GM23338 (cell line): ENCODE results near the gene PPFIBP2. TPM values are rescaled to one million over a fixed set of nuclear protein-coding genes. Genes with fewer than 3 reads are reported as not detected.

Experiments used
- ATAC-seq: fragments of 200-7000 bp; cut with Tn5 transposase; 3 replicates; pipeline ENCODE4 v1.9.1; 2020
- DNase-seq: peaks from one replicate; pipeline ENCODE4 v3.0.0-alpha.2; 2015; ENCODE audit warnings: low spot score
- H2AFZ ChIP-seq: fragments of 200-600 bp; sonication (generic); 2 replicates; pipeline ENCODE4 v1.8.0; 2016; ENCODE audit warnings: antibody characterized with exemption, mild to moderate bottlenecking, moderate library complexity
- H3F3A ChIP-seq: fragments of 200-600 bp; sonication (generic); replicated peaks from 2 replicates; pipeline ENCODE4 v1.8.0; 2017; ENCODE audit warnings: antibody characterized with exemption, mixed run types, low read depth
- H3K27ac ChIP-seq: fragments of 200-600 bp; sonication (generic); 2 replicates; pipeline ENCODE4 v1.6.1; 2016; ENCODE audit warnings: low read depth
- H3K27me3 ChIP-seq: fragments of 200-600 bp; sonication (generic); 2 replicates; pipeline ENCODE4 v1.8.0; 2016; ENCODE audit warnings: mild to moderate bottlenecking, mixed run types, moderate library complexity; ENCODE audit not compliant: insufficient read depth
- H3K36me3 ChIP-seq: fragments of 200-600 bp; sonication (generic); 2 replicates; pipeline ENCODE4 v1.8.0; 2016; ENCODE audit warnings: mild to moderate bottlenecking; ENCODE audit not compliant: insufficient read depth
- H3K4me1 ChIP-seq: fragments of 200-600 bp; sonication (generic); 2 replicates; pipeline ENCODE4 v1.8.0; 2016; ENCODE audit warnings: mild to moderate bottlenecking, moderate library complexity; ENCODE audit not compliant: insufficient read depth
- H3K4me2 ChIP-seq: fragments of 200-600 bp; sonication (generic); 2 replicates; pipeline ENCODE4 v1.7.1; 2017; ENCODE audit warnings: mixed run types
- H3K4me3 ChIP-seq: fragments of 200-600 bp; sonication (generic); 2 replicates; pipeline ENCODE4 v1.6.1; 2016; ENCODE audit warnings: mixed run types
- H3K79me2 ChIP-seq: fragments of 200-600 bp; sonication (generic); replicated peaks from 2 replicates; pipeline ENCODE4 v1.8.0; 2017; ENCODE audit warnings: mild to moderate bottlenecking; ENCODE audit not compliant: insufficient read depth
- H3K9me2 ChIP-seq: fragments of 200-600 bp; sonication (generic); 2 replicates; pipeline ENCODE4 v1.8.0; 2017; ENCODE audit not compliant: insufficient read depth
- H4K20me1 ChIP-seq: fragments of 200-600 bp; sonication (generic); replicated peaks from 2 replicates; pipeline ENCODE4 v1.8.0; 2017; ENCODE audit warnings: mild to moderate bottlenecking; ENCODE audit not compliant: insufficient read depth
- H3K27ac Mint-ChIP-seq: 2 replicates; pipeline ENCODE4 v1.8.0; 2020; ENCODE audit warnings: inconsistent platforms, mild to moderate bottlenecking, moderate library complexity, mixed read lengths
- H3K27me3 Mint-ChIP-seq: 3 replicates; pipeline ENCODE4 v1.8.0; 2022; ENCODE audit warnings: low read depth, mild to moderate bottlenecking, moderate library complexity, mixed read lengths, inconsistent platforms; ENCODE audit not compliant: insufficient read depth, poor library complexity
- H3K36me3 Mint-ChIP-seq: 3 replicates; pipeline ENCODE4 v1.8.0; 2021; ENCODE audit warnings: low read depth, mild to moderate bottlenecking, inconsistent platforms, moderate library complexity, mixed read lengths
- H3K4me1 Mint-ChIP-seq: 3 replicates; pipeline ENCODE4 v1.8.0; 2020; ENCODE audit warnings: mild to moderate bottlenecking, inconsistent platforms, mixed read lengths
- H3K4me3 Mint-ChIP-seq: 3 replicates; pipeline ENCODE4 v1.8.0; 2021; ENCODE audit warnings: moderate library complexity, mild to moderate bottlenecking, inconsistent platforms, mixed read lengths
- H3K9me3 Mint-ChIP-seq: 3 replicates; pipeline ENCODE4 v1.8.0; 2020; ENCODE audit warnings: moderate library complexity, mild to moderate bottlenecking, inconsistent platforms, mixed read lengths
- EZH2phosphoT487 ChIP-seq: fragments of 200-600 bp; sonication (generic); IDR thresholded peaks from one replicate; pipeline ENCODE4 v1.8.1; 2018; ENCODE audit warnings: antibody characterized with exemption; ENCODE audit not compliant: unreplicated experiment
- NANOG ChIP-seq: IDR thresholded peaks from 2 replicates; pipeline ENCODE4 v1.6.1; 2016; ENCODE audit warnings: antibody characterized with exemption, borderline replicate concordance
- STAT1 ChIP-seq: IDR thresholded peaks from one replicate; pipeline ENCODE4 v1.6.1; 2016; ENCODE audit warnings: antibody characterized with exemption; ENCODE audit not compliant: unreplicated experiment
- ZNF114 ChIP-seq: fragments of 250-450 bp; sonication (Bioruptor Pico); IDR thresholded peaks from 2 replicates; pipeline ENCODE4 v1.5.0; 2020; ENCODE audit warnings: mild to moderate bottlenecking, moderate library complexity
- ZNF331 ChIP-seq: fragments of 250-450 bp; sonication (Bioruptor Pico); IDR thresholded peaks from 2 replicates; pipeline ENCODE4 v1.5.0; 2020; ENCODE audit warnings: low read depth, mild to moderate bottlenecking, moderate library complexity
- polyA plus RNA-seq: library from polyadenylated mRNA; unstranded; fragments of >200 nt; fragmentation: Nextera tagmentation; extraction: Ambion mirVana; gene quantifications from 2 replicates; pipeline ENCODE4 v1.2.1, GENCODE V29; 2016
- total RNA-seq: library from RNA; depleted of rRNA; stranded (reverse); fragments of >200 nt; shearing (Covaris generic); gene quantifications from 2 replicates; pipeline ENCODE4 v1.2.3, GENCODE V29; 2014
- TF ChIP-seq, protein P1 (sequence below), 2 experiments: fragments of 200-600 bp in 1 of 2; sonication (generic) in 1 of 2; conservative IDR thresholded peaks; 2 replicates each; pipeline versions ENCODE4 v1.5.1 to v1.6.1; 2016 to 2017; ENCODE audit warnings: antibody characterized with exemption in 2 of 2, low read depth in 2 of 2, mild to moderate bottlenecking in 2 of 2, moderate library complexity in 1 of 2

Gene PPFIBP2
- total and polyA plus RNA-seq, 2 experiments from 2014 or later, result 7.1 to 14.8 TPM

DNA sequence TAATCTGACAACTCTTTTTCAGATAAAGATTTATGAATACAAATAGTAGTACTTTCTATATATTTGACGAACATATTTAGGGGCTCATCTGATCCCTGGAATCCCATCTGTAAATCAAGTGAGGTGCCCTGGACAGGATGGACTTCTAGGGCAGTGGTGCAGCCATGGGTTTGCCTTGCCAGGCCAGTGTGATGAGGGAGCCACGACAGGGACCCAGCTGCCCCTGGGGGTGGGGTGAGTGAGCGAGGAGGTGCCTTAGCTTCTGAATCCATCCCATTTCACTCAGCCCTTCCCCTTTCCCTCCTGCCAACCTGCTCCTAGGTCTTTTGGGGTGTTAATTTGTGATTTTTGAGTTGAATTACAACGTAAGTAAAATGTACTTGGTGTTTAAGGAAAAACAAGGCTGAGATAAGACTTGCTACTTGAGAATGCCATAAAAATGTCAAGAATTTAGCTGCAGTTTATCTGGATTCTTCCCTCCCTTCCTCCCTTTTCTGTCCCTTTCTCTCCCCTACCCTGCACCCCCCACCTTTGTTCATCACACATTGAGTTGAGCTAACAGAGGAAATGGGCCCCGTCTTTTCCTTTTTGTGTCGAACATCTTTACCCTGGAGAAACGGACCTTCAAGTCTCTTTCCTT is 60.8 kb downstream of the PPFIBP2 start:
- TF ChIP-seq, protein P1, sequence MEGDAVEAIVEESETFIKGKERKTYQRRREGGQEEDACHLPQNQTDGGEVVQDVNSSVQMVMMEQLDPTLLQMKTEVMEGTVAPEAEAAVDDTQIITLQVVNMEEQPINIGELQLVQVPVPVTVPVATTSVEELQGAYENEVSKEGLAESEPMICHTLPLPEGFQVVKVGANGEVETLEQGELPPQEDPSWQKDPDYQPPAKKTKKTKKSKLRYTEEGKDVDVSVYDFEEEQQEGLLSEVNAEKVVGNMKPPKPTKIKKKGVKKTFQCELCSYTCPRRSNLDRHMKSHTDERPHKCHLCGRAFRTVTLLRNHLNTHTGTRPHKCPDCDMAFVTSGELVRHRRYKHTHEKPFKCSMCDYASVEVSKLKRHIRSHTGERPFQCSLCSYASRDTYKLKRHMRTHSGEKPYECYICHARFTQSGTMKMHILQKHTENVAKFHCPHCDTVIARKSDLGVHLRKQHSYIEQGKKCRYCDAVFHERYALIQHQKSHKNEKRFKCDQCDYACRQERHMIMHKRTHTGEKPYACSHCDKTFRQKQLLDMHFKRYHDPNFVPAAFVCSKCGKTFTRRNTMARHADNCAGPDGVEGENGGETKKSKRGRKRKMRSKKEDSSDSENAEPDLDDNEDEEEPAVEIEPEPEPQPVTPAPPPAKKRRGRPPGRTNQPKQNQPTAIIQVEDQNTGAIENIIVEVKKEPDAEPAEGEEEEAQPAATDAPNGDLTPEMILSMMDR (conservative IDR thresholded peaks at IDR 0.05; ENCODE audit: low read depth in 2 of 2), result no peak
- H3K4me3 Mint-ChIP-seq, result no peak overlapping the region; the same call in 2 of the 3 replicates
- H3K4me1 Mint-ChIP-seq, result peaks cover 85% of the 10 kb centered on the region

DNA sequence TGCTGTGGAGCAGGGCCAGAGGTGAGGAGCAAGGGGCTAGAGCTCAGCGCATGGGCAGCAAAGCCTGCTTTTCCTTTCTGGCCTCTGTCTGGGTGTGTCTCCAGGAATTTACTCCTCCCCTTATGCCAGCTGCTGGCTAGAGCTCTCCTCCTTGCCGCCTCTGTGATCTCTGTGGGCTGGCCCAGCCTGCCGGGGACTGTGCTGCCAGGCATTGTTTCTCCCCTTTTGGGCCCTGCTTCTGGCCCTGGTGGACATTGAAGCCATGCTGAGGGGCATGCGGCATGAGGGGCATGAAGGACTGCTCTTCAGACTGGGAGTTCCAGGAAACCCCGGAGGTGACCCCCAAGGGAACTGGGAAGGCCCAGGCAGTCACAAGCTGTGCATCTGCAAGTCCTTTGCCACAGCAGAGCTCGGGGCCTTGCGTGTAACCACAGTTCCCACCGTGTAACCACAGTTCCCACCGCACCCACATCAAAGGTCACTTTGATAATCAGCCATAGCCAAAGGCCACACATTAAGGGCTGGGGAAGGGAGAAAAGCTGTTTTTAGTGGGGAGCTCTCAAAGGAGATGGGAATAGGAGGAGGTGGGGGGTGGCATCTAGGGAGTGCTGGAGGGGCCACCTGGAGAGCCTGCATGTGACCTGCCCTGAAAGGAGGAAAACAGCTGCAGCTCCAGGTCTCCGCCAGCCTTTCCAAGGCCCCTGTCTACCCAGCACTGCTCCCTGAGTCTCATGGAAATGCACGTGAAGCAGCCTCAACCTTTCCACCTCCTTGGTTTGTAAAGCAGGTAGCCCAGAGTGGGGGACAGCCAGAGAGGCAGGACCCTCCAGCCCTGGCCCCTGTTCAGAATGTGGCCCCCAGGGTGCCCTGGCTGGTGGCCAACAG is 62.3 kb downstream of the PPFIBP2 start:
- H3K4me3 ChIP-seq, result no peak overlapping the region
- Mint-ChIP-seq H3K4me1 (peaks cover 86% of the 10 kb centered on the region), H3K27me3 (peaks cover 19% of the 10 kb centered on the region), H3K9me3 (no peaks in the 10 kb centered on the region), H3K36me3 (no peaks in the 10 kb centered on the region), H3K4me3 (no peak overlapping the region), H3K27ac (peak overlapping the region; percentile 94)
- ATAC-seq (peak; percentile 5; the same call in 2 of the 3 replicates), DNase-seq (no peak)
- 0 out of 2 replicates have a peak, but pooled peaks cover 3% of the 10 kb centered on the region for H3K9me2 ChIP-seq
- TF ChIP-seq NANOG, result no peak
- TF ChIP-seq ZNF331 (CRISPR knock-in tag), result no peak
- no peak for TF ChIP-seq EZH2phosphoT487
- no peak for TF ChIP-seq STAT1
- TF ChIP-seq ZNF114 (CRISPR knock-in tag), result no peak
- H2AFZ ChIP-seq, result no peak overlapping the region
- no peaks in the 10 kb centered on the region for H3K79me2 ChIP-seq
- H3K27me3 ChIP-seq, result no peaks in the 10 kb centered on the region
- no peaks in the 10 kb centered on the region for H3K36me3 ChIP-seq
- no peaks in the 10 kb centered on the region for H4K20me1 ChIP-seq
- peaks cover 80% of the 10 kb centered on the region for H3K4me1 ChIP-seq
- peak overlapping the region; percentile 93 for H3K27ac ChIP-seq
- peak overlapping the region; percentile 73; the same call in 1 of the 2 replicates for H3K4me2 ChIP-seq
- H3F3A ChIP-seq, result 0 out of 2 replicates have a peak, but pooled peaks cover 6% of the 10 kb centered on the region

More for the DNA sequence above, 60.8 kb downstream of the PPFIBP2 start:
- Mint-ChIP-seq H3K9me3 (no peaks in the 10 kb centered on the region), H3K27ac (peak overlapping the region; percentile 49; the same call in 1 of the 2 replicates), H3K36me3 (peaks cover 4% of the 10 kb centered on the region; the same call in 1 of the 3 replicates), H3K27me3 (peaks cover 21% of the 10 kb centered on the region)
- Histone ChIP-seq H3K36me3 (no peaks in the 10 kb centered on the region), H3K4me2 (peak overlapping the region; percentile 61), H3K4me1 (peaks cover 78% of the 10 kb centered on the region), H3K27ac (peak overlapping the region; percentile 85), H3K9me2 (no peaks in the 10 kb centered on the region), H2AFZ (no peak overlapping the region), H4K20me1 (no peaks in the 10 kb centered on the region), H3K4me3 (no peak overlapping the region), H3K79me2 (no peaks in the 10 kb centered on the region), H3F3A (0 out of 2 replicates have a peak, but pooled peaks cover 6% of the 10 kb centered on the region), H3K27me3 (no peaks in the 10 kb centered on the region)
- ATAC-seq, result no peak
- peak; percentile 63 for DNase-seq
